NCI-H2171 (cell line): ENCODE measurements around the gene STARD5.

Source experiments
- DNase-seq: peaks from one replicate; lab custom pipeline; 2025; lab: John Stamatoyannopoulos, UW

Gene STARD5

GRCh38 chr15:81311752-81312464 is 12.0 kb downstream of the STARD5 start:
- DNase-seq, result no peak

GRCh38 chr15:81310480-81310879 is 13.5 kb downstream of the STARD5 start:
- no peak for DNase-seq

GRCh38 chr15:81309647-81310450 is 14.1 kb downstream of the STARD5 start:
- DNase-seq, result no peak

GRCh38 chr15:81308260-81308659 is 15.7 kb downstream of the STARD5 start:
- DNase-seq, result no peak

DNA sequence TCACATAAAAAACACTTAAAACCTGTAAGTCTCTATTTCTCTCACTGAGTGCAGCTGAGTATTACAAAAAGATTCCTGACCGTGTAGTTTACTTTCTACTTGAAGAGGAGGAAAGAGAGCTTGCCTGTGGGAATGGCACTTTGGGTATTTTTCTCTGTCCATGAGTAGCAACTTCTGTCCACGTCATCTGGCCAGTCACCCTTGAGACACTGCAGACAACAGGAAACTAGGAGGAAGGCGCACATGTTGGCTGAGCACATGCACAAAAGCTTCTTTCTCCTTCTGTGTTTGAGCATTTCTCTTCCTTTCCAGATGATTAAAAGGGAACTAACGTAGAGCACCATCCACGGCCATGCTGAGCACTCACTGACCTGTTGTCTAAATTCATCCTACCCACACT is 19.7 kb downstream of the STARD5 start:
- DNase-seq, result no peak

DNA sequence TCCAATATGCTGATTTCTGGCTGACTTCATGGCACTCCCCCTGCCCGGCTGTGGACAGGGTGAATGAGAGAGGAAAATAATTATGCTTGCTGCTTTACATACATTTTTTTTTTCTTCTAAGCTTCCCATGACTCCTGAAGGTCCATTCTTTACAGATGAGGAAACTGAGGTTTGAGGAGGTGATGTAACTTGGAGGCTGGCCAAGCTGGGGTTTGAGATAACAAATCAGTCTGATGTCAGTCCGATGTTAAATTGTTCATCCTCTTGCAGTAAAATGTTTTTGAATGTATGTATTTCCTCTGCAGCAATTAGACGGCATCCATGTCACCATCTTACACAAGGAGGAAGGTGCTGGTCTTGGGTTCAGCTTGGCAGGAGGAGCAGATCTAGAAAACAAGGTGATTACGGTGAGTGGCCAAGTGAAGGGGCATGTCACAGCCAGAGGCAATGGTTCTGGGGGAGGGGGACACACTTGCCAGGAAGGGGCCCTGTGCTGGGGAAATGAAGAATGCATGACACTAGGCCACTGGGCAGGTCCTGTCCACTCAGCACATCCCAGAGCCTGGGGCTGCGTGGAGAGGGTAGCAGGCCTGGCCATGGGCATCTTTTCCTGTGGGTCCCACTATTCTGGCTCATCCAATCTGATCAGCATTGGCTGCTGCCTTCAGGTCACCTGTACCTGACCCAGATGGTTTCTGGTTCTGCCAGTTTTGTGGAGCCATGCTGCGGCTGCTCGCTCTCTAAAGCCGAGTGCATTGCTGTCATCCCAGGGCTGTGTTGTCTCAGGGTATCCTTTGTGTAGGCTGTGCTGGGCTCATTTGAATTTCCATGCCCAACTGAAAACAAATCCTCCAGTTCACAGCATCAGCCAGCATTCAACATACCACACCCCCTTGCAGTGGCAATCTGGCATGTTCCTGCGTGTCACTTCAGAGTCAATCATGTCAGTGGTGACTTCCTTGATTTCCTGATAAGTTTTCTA is 20.4 kb downstream of the STARD5 start:
- DNase-seq, result no peak

- DNase-seq, result no peak
Observed at GRCh38 chr15:81302701-81303109, 21.2 kb downstream of the STARD5 start.

DNA sequence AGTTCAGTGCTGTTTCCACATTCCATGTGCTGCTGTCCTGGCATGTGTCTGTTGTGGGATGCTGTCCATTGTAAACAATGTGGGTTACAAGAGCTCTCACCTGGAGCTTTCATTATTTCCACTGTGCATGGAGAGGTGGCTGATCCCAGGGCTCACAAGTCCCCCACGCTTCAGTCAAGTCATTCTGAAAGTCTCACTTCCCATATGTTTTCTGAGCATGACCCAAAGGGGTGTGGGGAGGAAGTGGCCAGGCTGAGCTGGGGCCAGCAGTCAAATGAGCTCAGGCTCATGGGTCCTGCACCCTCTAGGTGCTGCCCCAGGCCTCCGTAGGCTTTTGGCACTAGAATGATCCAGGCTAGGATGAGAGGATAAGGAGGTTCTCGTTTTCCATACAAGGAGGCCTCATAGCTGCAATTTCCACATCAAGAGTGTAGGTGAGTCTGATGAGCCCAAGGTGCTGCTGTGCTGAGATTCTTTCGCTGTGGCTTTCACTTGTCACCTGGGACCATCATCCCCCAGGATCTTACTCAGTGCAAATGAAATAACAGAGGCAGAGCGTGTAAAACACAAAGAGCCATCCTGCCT is 22.0 kb downstream of the STARD5 start:
- no peak for DNase-seq

DNA sequence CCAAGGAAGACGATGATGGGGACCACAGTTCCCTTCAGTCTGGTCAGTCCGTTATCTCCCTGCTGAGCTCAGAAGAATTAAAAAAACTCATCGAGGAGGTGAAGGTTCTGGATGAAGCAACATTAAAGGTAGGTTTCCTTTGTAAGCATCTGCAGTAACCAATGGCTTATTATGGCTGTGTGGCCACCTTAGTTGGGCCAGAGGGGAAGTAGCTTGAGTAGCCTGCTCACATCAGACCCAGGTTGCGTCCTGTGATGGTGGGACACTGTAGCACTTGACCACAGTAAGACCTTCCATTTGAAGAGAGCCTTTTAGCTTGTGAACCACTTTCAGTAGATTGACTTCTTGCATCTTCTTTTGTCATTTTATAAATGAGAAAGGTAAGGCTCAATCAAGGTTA is 22.6 kb downstream of the STARD5 start:
- no peak for DNase-seq

- no peak for DNase-seq
Observed at GRCh38 chr15:81299630-81300273, 24.2 kb downstream of the STARD5 start.

DNA sequence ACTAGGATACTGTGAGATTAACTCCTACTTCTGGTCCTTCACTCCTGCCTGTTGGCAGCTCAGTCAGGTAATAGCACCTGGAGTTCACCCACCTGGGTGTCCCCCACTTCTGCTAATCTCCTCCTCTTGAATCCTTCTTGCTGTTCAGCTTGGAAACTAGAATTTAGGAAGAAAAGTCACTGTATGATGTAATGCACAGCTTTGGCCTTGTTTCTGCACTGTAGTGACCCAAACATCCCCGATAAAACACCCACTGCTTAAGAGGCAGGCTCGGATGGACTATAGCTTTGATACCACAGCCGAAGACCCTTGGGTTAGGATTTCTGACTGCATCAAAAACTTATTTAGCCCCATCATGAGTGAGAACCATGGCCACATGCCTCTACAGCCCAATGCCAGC is 24.8 kb downstream of the STARD5 start:
- DNase-seq, result no peak

GRCh38 chr15:81298611-81299010 is 25.3 kb downstream of the STARD5 start:
- DNase-seq, result no peak

- no peak for DNase-seq
Observed at GRCh38 chr15:81297603-81298575, 26.1 kb downstream of the STARD5 start.

DNA sequence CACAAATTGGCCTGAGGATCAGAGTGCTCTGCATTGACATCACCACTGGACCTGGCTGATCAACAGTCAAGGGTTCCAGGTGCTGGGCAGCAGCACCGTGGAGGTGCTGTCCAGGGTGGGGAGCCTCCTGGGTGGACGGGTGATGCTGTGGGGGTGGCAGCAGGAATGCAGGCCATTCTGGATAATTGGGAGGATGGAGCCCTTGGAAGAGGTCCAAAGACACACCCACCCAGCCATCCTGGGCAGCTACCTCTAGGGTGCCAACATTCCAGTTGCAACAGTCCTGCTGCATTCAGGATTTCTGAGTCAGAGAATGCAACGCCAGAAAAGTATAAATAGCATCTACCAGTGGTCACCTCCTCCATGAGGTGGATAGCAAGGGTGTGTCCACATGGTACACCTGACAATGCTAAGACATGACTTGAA is 26.8 kb downstream of the STARD5 start:
- no peak for DNase-seq

DNA sequence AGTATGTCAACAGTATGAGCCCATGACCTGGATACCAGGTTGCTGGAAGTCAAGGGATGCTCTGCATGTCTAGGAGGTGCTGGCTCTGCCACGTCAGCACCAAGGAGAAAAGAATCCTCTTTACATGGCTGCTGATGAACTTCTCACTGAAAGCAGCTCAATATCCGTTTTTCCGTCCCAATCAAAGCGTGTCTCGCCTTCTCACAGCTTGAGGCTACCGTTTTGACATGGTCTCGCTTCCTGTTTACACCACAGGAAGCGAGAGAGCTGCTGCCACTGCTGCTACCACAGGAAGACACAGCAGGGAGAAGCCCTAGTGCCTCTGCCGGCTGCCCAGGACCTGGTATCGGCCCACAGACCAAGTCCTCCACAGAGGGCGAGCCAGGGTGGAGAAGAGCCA is 27.3 kb downstream of the STARD5 start:
- no peak for DNase-seq

GRCh38 chr15:81296186-81296585 is 27.8 kb downstream of the STARD5 start:
- DNase-seq, result no peak

DNA sequence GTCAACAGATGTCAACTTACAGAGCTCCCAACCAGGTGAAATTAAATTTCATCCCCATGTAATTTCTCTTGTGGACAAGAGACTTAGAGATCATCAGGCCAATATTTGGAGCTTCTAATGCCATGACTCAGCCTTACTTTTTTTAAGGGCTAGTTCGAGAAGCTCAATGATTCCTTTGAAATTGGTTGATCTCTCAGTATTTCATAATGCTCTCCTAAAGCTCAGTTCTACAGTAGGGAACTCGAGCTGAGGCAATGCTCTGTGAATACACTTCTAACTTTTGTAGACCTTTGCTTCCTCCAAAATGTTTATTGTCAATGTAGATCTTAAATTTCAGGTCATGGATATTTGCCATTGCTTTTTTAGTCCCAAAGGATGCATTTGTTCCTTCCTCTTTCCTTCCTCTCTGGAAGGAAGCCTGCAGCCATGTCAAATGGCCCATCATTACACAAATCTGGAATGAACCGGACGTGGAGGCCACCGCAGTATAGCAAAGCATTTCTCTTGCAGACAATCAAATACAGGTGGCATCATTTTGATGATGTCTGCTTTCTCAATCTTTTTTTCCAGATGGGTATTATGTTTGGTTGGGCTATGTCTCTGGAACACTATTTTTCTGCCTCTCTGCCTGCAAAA is 28.3 kb downstream of the STARD5 start:
- DNase-seq, result no peak

DNA sequence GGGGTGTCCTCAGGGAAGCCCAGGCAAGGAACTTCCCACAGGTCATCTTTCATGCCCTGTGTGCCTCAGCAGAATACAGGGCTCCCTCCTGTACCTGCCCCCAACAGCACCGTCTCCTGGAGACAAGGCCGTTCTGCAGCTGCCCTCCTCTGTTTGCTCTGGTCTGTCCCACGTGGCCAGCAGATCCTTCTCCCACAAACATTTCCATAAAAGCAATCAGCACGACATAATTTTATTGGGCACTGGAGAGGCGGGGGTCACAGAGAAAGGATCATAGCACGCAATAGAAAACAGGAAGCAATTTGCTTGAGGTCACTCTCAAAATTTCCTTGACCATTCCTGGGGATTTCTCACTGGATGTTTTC is 29.4 kb downstream of the STARD5 start:
- DNase-seq, result no peak

DNA sequence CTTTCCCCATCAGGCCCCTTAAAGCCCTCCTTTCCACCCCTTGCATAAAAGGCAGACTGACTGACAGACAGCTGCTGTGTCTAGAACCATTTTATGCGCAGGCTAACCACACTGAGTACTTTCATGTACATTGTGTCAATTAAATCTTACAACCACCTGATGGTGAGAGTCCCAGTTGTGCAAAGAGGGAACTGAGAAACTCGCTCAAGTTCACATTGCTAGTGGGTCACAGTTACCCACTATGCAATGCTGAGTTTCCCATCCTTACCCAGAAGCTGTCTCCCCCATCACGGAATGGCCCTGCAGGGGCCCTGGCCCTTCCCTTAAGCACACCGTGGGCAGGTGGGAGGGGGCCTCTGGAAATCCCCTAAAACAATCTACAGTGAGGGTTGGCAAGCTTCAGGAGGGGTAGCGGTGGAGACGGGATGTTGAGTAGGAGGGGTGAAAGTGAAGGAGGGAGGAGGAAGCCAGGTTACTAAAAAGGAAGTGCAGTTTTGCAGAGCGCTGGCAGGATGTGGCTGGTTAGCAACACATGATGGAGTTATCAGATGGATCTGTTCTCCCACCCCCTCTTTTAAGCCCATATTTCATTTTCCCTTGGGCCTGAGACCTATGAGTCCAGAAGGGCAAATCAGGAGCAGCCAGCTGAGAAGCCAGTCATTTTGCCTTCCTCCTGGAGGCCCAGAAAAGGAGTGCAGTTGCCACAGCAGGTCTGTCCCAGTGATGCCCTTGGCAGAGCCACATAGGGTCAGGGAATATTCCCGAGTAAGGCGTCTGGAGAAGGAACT is 30.0 kb downstream of the STARD5 start:
- no peak for DNase-seq
